Measurements from ENCODE around the gene KIF16B.

- TF ChIP-seq CTCF (IDR thresholded peaks at IDR 0.05; ENCODE audit: borderline replicate concordance, extremely low read depth, low read length, poor library complexity, severe bottlenecking), result no peak
- TF ChIP-seq EZH2 (IDR thresholded peaks at IDR 0.05; ENCODE audit: borderline replicate concordance, low read depth, low read length, severe bottlenecking), result no peak
These were observed 56.5 kb downstream of the KIF16B start for GRCh38 chr20:16516794-16517193.

Measured in DND-41 (cell line).